Activated CD4-positive, alpha-beta T cell treated with anti-CD3 and anti-CD28 coated beads, Interleukin-2, Interleukin-4, amounts not matched to agents 100 ng/mL and 50 ng/mL, durations not matched to agents 16 hours and 8 hours (primary cell): Measurements from ENCODE around the gene ICAM3.
"Not testable (repeated sequence)": the region's sequence is repeated elsewhere in the genome, so short reads cannot be mapped to it uniquely, and the experiment has no call there.

Source experiments
- DNase-seq: peaks from one replicate; pipeline ENCODE4 v3.0.0-alpha.2; 2020; ENCODE audit warnings: low spot score

Gene ICAM3, protein sequence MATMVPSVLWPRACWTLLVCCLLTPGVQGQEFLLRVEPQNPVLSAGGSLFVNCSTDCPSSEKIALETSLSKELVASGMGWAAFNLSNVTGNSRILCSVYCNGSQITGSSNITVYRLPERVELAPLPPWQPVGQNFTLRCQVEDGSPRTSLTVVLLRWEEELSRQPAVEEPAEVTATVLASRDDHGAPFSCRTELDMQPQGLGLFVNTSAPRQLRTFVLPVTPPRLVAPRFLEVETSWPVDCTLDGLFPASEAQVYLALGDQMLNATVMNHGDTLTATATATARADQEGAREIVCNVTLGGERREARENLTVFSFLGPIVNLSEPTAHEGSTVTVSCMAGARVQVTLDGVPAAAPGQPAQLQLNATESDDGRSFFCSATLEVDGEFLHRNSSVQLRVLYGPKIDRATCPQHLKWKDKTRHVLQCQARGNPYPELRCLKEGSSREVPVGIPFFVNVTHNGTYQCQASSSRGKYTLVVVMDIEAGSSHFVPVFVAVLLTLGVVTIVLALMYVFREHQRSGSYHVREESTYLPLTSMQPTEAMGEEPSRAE

DNA sequence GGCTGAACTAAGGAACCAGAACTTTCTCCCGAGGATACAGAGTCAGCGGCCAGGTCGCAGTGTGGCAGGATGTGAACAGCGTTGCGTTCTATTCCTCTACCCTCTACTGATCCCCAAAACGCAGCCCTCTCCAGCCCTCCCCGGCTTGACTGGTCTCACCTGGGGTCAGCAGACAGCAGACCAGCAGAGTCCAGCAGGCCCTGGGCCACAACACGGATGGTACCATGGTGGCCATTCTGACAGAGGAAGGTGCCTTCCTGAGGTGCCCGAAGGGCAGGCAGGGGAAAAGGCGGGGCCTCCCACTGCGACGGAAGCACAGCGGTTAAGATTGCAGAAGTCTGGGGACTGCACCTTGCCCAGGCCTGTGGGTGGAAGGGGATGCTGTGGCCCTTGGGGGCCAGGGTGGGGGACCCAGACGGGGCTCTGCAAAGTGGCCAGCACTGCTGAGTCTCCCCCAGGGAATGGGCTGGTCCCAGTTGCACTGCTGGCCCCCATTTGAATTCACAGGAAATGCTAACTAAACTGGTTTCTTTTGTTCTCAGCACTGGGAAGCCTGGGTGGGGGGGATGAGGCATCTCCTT, at the start of gene ICAM3:
TSS of gene ICAM3 (minus strand) at position 245 of the 581 bp plus-strand sequence. CDS start at position 235, 10 bp downstream.
- DNase-seq: peak; percentile 79

DNA sequence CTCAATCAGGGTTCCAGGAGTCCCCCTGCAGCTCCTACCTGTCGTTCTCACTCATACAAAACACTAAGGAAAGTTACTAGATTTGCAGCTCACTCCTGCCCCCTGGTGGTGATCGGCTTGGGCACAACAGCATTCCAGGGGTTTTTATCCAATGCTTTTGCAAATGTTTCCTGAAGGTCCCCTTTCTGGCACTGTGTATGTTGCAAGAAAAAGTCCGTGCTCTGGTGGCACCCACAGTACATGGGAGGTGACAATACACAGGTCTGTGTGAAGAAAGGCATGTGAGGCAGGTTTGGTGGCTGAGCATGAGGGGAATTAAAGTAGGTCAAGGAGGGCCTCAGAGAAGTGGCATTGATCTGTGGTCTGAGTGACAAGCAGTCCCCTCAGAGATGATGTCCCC, 49.5 kb upstream of the ICAM3 start:
- DNase-seq: peak; percentile 76

DNA sequence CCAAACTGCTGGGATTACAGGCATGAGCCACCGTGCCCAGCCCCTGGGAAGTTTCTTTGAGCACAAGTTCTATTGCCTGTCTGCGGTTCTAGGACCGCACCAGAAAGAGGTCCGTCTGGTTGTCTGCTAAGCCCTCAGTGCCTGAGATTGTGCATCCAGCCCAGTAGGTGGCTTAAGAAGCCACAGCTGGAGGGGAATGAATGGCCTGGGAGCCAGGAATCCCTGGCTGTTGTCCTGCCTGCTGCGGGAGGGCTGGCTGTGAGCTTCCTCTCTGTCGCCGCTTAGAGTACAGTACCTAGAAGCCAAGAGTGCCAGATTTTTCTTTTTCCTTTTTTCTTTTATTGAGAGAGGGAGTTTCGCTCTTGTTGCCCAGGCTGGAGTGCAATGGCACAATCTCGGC, 45.2 kb upstream of the ICAM3 start:
- DNase-seq: no peak

DNA sequence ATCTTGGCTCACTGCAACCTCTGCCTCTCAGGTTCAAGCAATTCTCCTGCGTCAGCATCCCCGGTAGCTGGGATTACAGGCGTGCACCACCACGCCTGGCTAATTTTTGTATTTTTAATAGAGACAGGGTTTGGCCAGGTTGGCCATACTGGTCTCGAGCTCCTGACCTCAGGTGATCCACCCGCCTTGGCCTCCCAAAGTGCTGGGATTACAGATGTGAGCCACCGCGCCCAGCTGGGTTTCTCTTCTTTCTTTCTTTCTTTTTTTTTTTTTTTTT, 43.7 kb upstream of the ICAM3 start:
- not testable (repeated sequence) for DNase-seq

DNA sequence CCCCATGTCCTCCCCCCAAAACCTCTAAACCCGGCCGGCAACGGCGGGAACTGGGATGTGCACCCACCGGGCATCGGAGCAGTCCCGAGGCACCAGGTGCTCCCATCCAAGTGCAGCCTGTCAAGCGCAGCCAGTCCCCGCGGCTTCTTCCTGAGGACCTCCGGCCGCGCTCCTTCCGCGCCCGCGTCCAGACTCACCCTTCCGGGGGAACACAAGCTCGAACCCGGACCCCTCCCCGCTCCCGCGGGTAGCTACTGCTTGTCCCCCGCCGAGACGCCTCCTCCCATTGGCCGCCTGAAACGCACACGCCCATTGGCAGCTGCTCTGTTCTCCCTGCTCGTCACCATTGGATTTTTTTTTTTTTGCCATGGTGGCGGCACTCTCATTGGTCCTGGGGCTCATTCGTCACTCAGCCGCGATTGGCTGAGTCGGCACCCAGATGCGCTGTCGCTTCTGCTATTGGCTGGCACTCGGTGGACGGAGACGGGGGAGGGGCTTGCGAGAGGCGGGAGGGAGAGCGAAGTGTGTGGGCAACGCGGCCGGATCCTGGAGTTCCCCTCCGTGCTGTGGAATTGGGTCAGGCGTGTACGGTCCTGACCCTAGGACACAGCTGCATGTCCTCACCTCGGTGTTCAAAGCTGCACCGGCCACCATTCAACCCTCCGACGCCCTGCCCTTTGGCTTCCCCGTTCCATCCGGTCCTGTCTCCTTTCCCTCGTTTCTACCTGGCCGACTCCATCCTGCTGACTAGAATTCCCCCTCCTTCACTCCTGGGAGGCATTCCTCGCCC, 41.1 kb upstream of the ICAM3 start, which contains the start of gene TYK2:
TSS of gene TYK2 (minus strand) at position 260 of the 790 bp plus-strand sequence. CDS start 2,166 bp downstream, outside the sequence.
- DNase-seq: peak; percentile 98

DNA sequence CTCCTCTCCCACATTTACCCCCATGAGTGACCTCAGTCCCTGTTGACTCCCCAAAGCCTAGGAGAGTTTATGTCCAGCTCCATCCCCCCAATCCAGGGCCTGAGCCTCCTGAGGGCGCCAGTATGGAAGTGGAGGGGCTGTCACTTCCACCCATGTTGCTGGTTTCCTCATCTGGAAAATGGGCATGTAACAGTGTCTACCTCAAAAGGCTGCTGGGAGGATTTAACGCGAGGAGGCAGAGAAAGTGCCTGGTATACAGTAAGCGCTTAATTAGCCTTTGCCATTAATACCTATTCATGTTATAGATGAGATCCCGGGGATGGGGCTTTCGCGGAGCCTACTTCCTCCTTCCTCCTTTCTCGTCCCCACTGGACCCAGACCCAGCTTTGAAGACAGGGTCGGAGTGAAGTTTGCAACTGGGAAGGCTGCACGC, 40.5 kb upstream of the ICAM3 start:
- DNase-seq: no peak

DNA sequence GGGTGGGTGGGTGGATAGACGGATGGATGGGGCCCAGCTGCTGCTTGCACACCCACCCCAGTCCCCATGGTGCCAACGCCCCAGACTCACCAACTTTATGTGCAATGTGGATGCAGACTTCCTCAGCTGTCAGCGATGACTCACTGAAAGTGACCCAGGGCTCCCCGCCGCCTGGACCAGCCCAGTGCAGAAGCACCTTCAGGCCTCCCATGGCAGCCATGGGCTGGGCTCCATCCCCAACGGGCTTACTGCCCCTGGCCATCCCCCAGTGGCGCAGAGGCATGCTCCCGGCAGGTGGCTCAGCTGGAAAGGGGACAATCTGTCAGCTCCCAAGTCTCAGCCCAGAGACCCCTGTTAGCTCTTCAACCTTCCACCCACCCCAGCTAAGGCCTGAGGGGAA, 38.7 kb upstream of the ICAM3 start:
- no peak for DNase-seq

DNA sequence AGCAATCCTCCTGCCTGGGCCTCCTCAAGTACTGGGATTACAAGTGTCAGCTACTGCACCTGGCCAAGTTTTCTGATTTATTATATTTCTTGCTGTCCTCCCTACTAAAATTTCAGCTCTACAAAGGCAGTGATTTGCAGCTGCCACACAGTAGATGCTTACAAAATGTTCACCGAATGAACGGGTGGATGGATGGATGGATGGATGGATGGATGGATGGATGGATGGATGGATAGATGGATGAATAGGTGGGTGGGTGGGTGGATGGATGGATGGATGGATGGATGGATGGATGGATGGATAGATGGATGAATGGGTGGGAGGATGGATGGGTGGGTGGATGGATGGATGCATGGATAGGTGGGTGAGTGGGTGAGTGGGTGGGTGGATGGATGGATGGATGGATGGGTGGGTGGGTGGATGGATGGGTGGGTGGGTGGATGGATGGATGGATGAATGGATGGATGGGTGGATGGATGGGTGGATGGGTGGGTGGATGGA, 37.8 kb upstream of the ICAM3 start:
- not testable (repeated sequence) for DNase-seq

DNA sequence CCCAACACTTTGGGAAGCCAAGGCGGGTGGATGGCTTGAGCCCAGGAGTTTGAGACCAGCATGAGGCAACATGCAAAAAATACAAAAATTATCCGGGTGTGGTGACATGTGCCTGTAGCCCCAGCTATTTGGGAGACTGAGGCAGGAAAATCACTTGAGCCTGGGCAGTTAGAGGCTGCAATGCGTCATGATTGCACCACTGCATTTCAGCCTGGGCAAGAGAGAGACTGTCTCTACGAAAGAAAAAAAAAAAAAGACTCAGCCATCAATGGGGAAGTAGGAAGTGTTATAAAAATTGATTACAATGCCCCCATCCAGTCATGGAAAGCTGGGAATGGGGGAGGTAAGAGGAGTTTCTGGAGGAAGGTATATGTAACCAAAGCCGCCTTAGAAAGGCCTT, 35.5 kb upstream of the ICAM3 start:
- no peak for DNase-seq

DNA sequence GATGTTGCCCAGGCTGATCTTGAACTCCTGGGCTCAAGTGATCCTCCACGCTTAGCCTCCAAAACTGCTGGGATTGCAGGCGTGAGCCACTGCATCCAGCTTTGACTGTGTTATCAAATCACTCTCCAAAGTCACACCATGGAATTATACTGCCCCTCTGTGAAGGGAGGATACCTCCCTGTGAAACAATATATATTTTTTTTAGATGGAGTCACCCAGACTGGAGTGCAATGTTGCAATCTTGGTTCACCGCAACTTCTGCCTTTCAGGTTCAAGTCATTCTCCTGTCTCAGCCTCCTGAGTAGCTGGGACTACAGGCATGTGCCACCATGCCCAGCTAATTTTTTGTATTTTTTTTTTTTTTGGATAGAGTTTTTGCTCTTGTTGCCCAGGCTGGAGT, 33.3 kb upstream of the ICAM3 start:
- DNase-seq: no peak

DNA sequence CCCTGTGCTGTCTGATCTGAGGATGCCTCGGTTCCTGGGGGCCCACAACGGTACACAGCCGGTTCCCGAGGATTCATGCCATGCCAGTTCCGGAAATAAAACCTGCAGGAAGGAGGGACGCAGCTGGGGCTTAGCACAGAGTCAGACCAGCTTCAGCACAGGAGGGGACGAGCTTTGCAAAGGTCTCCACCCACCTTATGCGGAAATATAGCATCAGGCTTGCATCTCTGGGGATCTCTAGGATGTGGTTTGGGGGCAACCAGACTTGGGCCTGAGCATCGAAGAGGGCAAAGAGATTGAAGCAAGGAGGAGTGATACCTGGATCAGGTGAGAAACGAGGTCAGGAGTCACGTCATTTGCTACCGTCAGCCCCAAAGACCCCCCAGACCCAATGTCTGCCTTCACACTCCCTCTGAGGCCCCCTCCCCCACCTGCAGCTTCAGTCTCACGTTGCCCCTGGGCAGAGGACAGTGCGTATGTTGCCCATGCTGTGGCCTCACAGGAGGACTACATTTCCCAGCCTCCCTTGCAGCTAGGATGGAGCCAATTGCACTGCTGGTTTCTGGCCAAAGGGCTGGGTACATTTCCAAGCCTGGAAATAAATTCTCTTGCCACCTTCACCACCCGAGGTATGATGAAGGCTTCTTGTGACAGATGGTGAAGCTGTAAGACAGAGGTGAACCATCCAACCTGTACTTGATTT, 28.8 kb upstream of the ICAM3 start:
- DNase-seq: no peak

DNA sequence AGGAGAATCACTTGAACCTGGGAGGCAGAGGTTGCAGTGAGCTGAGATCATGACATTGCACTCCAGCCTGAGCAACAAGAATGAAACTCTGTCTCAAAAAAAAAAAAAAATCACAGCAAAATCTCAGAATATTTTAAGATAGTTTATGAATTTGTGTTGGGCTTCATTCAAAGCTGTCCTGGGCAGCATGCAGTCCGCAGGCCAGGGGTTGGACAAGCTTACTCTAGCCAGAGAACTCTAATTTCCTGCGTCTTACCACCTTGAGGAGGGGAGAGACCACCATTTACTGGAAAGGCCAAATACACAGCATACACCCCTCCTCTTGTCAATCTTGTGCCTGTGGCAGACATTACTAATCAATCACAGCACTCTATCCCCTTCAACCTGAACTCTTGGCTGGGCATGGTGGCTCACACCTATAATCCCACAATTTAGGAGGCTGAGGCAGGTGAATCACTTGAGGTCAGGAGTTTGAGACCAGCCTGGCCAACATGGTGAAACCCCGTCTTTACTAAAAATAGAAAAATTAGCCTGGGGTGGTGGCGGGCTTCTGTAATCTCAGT, 27.6 kb upstream of the ICAM3 start:
- not testable (repeated sequence) for DNase-seq

DNA sequence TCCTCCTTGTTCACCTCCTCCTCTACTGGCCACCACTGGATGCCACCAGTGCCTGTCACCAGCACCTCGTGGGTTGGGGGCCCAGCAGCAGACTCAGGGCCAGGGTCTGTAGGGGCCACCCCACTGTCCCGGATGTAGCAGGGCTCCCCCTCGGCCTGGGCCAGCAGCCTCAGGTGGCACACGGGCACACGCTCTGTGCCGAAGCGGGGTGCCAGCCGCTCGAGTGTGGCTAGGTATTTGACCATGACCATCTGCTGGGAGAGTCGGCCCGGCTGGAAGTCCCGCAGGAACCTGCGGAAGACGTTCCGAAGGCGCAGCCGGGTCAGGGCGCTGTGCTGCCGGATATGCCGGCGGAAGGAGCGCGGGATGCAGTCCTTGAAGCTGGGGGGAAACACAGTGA, 26.1 kb upstream of the ICAM3 start:
- no peak for DNase-seq

DNA sequence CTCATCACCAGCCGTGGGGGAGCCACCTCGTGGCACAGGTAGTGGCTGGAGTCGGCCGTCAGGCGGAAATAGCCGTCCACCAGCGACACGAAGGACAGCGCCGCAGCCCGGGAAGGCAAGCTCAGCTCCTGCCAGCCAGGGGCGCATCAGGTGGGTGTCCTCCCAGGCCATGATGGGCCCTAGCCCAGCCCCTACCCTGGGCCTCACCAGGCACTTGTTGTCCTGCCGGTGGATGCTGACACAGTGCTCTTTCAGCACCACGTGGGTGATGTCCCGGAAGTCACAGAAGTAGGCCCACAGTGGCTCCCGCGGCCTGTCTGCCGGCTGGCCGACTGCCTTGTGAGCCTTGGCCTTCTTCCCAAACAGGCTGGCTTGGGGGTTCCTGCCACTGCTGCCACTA, 25.2 kb upstream of the ICAM3 start:
- DNase-seq: no peak

DNA sequence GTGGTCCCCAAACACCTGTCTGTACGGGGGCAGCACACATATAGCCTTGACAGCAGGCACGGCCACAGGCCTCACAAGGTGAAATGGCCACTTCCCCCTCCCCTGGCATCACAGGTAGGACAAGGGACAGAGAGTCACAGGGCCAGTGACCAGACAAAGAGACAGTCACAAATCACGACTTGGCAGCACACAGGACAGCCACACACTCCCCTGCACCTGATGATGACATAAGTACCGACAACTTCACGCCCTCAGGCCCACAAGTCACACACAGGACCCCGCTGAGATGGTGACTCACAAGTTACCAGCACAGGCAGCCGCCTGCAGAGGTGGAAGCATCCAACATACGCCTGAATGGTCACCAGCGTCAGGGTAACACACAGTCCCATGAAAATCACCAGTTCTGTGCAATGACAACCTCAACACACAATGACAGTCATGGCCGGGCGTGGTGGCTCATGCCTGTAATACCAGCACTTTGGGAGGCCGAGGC, 24.4 kb upstream of the ICAM3 start:
- DNase-seq: no peak

DNA sequence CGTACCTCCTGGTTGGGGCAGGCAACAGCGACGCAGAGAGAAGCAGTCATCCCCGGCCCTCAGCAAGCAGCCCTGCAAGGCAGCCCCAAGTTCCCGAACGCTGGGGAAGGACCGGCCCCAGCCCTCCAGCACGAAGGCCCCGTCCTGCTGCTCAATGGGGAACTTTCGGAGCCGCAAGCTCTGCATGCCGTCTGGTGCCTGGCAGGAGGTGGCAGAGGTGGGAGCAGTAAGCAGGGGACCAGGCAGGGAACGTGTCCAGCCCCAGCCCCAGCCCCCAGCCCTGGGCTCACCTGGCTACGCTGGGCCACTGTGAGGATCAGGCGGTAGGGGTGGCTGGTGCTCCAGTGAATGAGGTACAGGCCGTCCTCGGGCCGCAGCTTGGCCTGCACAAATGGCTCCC, 22.8 kb upstream of the ICAM3 start:
- no peak for DNase-seq

DNA sequence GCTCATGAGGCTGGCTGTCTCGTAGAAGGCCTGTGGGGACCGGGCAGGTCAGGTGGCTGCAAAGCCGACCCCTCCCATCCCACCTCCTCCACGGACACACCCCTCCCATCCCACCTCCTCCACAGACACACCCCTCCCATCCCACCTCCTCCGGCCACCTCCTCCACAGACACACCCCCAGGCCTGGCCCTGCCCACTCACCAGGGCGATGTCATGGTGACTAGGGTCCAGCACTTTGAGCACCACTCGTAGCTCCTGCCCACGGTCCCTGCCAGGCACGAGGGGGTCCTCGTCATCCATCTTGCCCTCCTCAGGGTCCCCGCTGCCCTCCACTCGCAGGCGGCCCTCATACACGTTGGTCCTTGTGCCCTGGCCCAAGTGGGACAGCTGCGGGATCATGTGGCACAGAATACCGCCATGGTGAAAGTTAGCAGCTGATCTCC, 22.2 kb upstream of the ICAM3 start:
- no peak for DNase-seq

DNA sequence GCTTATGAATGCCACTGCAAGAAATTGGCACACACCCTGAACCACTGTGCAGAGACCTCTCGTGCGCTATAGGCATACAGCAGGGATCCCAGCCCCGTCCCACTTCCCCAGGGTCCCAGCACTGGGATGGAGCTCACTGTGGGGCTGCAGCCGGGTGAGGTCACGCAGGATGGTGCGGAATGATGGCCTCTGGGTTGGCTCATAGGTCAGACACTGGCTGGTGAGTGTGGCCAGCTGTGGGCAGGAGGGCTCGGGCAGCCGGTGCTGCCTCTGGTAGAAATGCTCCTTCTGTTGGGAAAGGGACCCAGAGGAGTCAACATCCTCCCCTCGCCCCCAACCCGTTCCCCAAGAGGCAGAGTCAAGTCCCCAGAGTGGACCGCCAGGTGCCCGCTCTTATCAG, 17.0 kb upstream of the ICAM3 start:
- no peak for DNase-seq

DNA sequence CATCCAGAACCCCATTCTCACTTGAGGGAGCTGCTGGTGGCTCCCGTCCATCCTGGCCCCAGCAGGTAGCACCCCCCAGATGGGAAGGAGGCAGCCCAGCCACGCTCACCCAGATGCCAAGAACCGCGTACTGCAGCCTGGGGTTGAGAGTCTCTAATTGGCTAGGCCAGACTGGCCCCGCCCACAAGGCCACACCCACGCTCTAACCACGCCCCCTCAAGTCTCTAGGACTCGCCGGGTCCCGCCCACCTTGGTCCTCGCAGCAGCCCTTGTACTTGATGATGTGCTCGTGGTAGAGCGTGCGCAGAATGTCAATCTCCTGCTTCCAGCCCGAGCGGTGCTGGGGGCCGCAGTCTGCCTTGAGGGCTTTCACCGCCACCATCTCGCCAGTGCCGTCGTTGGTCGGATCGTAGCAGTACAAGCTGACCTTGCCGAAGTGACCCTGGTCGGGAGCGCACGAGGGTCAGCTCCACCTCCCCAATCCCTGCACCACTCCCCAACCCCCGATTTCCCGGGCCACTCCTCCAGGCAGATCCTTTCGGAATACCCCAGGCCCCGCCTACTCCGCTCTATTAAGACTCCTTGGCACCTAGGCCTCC, 14.5 kb upstream of the ICAM3 start:
- no peak for DNase-seq

DNA sequence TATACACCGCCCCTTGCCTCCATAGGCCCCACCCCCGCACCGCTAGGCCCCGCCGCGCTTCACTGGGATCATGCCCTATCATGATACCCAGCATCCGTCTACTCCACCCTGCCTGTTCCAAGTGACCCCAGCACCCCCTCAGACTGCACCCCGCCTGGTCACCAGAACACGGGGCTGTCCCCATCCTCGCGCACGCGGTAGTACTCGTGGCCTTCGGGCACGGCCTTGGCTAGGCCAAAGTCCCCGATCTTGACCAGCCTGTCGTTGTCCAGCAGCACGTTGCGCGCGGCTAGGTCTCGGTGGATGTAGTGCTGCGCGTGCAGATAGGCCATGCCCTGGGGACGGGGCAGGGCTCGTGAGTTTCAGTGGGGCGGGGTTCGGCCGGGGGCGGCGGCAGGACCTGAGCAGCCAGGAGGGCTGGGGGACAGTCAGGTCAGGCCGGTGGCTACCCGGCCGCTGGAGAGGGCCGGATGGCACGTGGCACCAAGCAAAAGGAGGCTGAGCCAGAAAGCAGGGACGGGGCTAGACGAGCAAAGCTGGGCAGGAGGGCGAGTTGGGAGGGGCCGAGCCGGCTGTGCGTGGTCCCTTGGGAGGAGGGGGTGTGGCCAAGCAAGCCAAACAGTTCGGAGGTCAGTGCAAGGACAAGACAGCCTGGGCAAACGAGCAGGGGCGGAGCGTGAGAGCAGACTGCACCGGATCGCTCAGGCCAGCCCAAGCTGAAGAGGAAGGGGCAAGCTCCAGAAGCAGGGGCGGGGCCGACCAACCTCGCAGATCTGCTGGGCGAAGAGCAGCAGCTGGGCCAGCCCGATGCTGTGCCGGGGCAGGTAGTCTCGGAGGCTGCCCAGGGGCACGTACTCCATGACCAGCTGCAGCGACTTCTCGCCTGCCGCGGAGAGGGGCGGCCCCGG, 13.6 kb upstream of the ICAM3 start:
- no peak for DNase-seq
